Mammary epithelial cell (primary cell): ENCODE measurements around the gene CXCR6.

Experiments used
- CTCF ChIP-seq, 2 donors: IDR thresholded peaks in 1 of 2; conservative IDR thresholded peaks in 1 of 2; 2 replicates each; pipeline ENCODE4 v1.5.1; 2011 to 2012; ENCODE audit warnings: inconsistent platforms in 2 of 2, low read length in 2 of 2, mild to moderate bottlenecking in 2 of 2, control low read depth in 1 of 2, low read depth in 1 of 2; ENCODE audit not compliant: insufficient read depth in 1 of 2; ENCODE audit errors: extremely low read depth in 1 of 2
- EZH2 ChIP-seq: IDR thresholded peaks from 2 replicates; pipeline ENCODE4 v1.6.1; 2012; ENCODE audit warnings: low read length, inconsistent platforms, borderline replicate concordance

- no peak for TF ChIP-seq CTCF (conservative IDR thresholded peaks at IDR 0.05 in 1 of 2, IDR thresholded peaks at IDR 0.05 in 1 of 2; ENCODE audit: extremely low read depth in 1 of 2, insufficient read depth in 1 of 2, low read depth in 1 of 2, low read length in 2 of 2)
- TF ChIP-seq EZH2: no peak
Measured at GRCh38 chr3:45991341-45991740, 48.1 kb downstream of the CXCR6 start.
